ENCODE data around the gene RPS6KC1.

RPS6KC1 gene

GRCh38 chr1:213110349-213111300, 59.6 kb downstream of the RPS6KC1 start:
- TF ChIP-seq TAF1 (IDR thresholded peaks at IDR 0.05; ENCODE audit: low read depth) (no peak), ZBTB7A (IDR thresholded peaks at IDR 0.05; ENCODE audit: low read depth) (no peak), NFIC (IDR thresholded peaks at IDR 0.05) (no peak), CEBPB (IDR thresholded peaks at IDR 0.05) (no peak), FOXM1 (IDR thresholded peaks at IDR 0.05; ENCODE audit: borderline replicate concordance, low read depth) (no peak), TCF12 (IDR thresholded peaks at IDR 0.05; ENCODE audit: low read depth) (no peak), YY1 (IDR thresholded peaks at IDR 0.05; ENCODE audit: low read depth) (no peak), RAD21 (IDR thresholded peaks at IDR 0.05; ENCODE audit: low read depth) (no peak), EP300 (IDR thresholded peaks at IDR 0.05; ENCODE audit: borderline replicate concordance) (no peak), EGR1 (IDR thresholded peaks at IDR 0.05) (no peak), USF1 (IDR thresholded peaks at IDR 0.05) (no peak), MAX (IDR thresholded peaks at IDR 0.05) (no peak), TEAD4 (IDR thresholded peaks at IDR 0.05) (no peak), REST (IDR thresholded peaks at IDR 0.05; ENCODE audit: low read depth) (no peak), CREB1 (IDR thresholded peaks at IDR 0.05; ENCODE audit: low read depth) (no peak)

- TF ChIP-seq CEBPB (IDR thresholded peaks at IDR 0.05) (no peak), TAF1 (IDR thresholded peaks at IDR 0.05; ENCODE audit: low read depth) (no peak), REST (IDR thresholded peaks at IDR 0.05; ENCODE audit: low read depth) (no peak), YY1 (IDR thresholded peaks at IDR 0.05; ENCODE audit: low read depth) (no peak)
Observed at GRCh38 chr1:213111502-213111901, 60.5 kb downstream of the RPS6KC1 start.

GRCh38 chr1:213119794-213120193, 68.8 kb downstream of the RPS6KC1 start:
- TF ChIP-seq TCF12 (IDR thresholded peaks at IDR 0.05; ENCODE audit: low read depth) (no peak), FOXM1 (IDR thresholded peaks at IDR 0.05; ENCODE audit: borderline replicate concordance, low read depth) (no peak), NFIC (IDR thresholded peaks at IDR 0.05) (no peak), MAX (IDR thresholded peaks at IDR 0.05) (no peak), TAF1 (IDR thresholded peaks at IDR 0.05; ENCODE audit: low read depth) (no peak), EP300 (IDR thresholded peaks at IDR 0.05; ENCODE audit: borderline replicate concordance) (no peak)

- no peak for TF ChIP-seq FOXM1 (IDR thresholded peaks at IDR 0.05; ENCODE audit: borderline replicate concordance, low read depth)
- TF ChIP-seq CEBPB (IDR thresholded peaks at IDR 0.05): no peak
- no peak for TF ChIP-seq RAD21 (IDR thresholded peaks at IDR 0.05; ENCODE audit: low read depth)
- no peak for TF ChIP-seq TAF1 (IDR thresholded peaks at IDR 0.05; ENCODE audit: low read depth)
- TF ChIP-seq USF1 (IDR thresholded peaks at IDR 0.05): no peak
- TF ChIP-seq ZBTB7A (IDR thresholded peaks at IDR 0.05; ENCODE audit: low read depth): no peak
- TF ChIP-seq EGR1 (IDR thresholded peaks at IDR 0.05): no peak
- no peak for TF ChIP-seq TCF12 (IDR thresholded peaks at IDR 0.05; ENCODE audit: low read depth)
- TF ChIP-seq MAX (IDR thresholded peaks at IDR 0.05): no peak
- no peak for TF ChIP-seq EP300 (IDR thresholded peaks at IDR 0.05; ENCODE audit: borderline replicate concordance)
- no peak for TF ChIP-seq YY1 (IDR thresholded peaks at IDR 0.05; ENCODE audit: low read depth)
Observed at GRCh38 chr1:213120386-213120785, 69.3 kb downstream of the RPS6KC1 start.

- TF ChIP-seq CEBPB (IDR thresholded peaks at IDR 0.05) (no peak), EGR1 (IDR thresholded peaks at IDR 0.05) (no peak), TCF12 (IDR thresholded peaks at IDR 0.05; ENCODE audit: low read depth) (no peak), MAX (IDR thresholded peaks at IDR 0.05) (no peak), TAF1 (IDR thresholded peaks at IDR 0.05; ENCODE audit: low read depth) (no peak), REST (IDR thresholded peaks at IDR 0.05; ENCODE audit: low read depth) (no peak), YY1 (IDR thresholded peaks at IDR 0.05; ENCODE audit: low read depth) (no peak), RAD21 (IDR thresholded peaks at IDR 0.05; ENCODE audit: low read depth) (no peak), CREB1 (IDR thresholded peaks at IDR 0.05; ENCODE audit: low read depth) (no peak), EP300 (IDR thresholded peaks at IDR 0.05; ENCODE audit: borderline replicate concordance) (no peak), USF1 (IDR thresholded peaks at IDR 0.05) (no peak), NFIC (IDR thresholded peaks at IDR 0.05) (no peak), ZBTB7A (IDR thresholded peaks at IDR 0.05; ENCODE audit: low read depth) (no peak), TEAD4 (IDR thresholded peaks at IDR 0.05) (no peak), FOXM1 (IDR thresholded peaks at IDR 0.05; ENCODE audit: borderline replicate concordance, low read depth) (no peak)
Observed at GRCh38 chr1:213120961-213121360, 69.9 kb downstream of the RPS6KC1 start.

All from Ishikawa (cell line).